Spleen (tissue), 13 donors: Measurements from ENCODE around the gene SPTAN1. TPM values are rescaled to one million over a fixed set of nuclear protein-coding genes. Genes with fewer than 3 reads are reported as not detected.
"Not testable (repeated sequence)": the region's sequence is repeated elsewhere in the genome, so short reads cannot be mapped to it uniquely, and the experiment has no call there.

Experiments used
- DNase-seq: peaks from one replicate; pipeline ENCODE4 v3.0.0-alpha.2; 2020
- H3K27ac ChIP-seq, 8 donors: fragments of 200-600 bp; sonication (generic) in 7 of 8; 1 replicate in 4 of 8; 2 replicates in 4 of 8; pipeline versions ENCODE4 v1.5.0 to v1.8.0; 2016 to 2021; ENCODE audit warnings: inconsistent platforms in 4 of 8, mild to moderate bottlenecking in 4 of 8, moderate library complexity in 1 of 8
- H3K27me3 ChIP-seq, 7 donors: fragments of 200-600 bp; sonication (generic) in 6 of 7; replicated peaks in 1 of 7; 1 replicate in 4 of 7; 2 replicates in 3 of 7; pipeline versions ENCODE4 v1.5.0 to v1.8.0; 2016 to 2021; ENCODE audit warnings: inconsistent platforms in 3 of 7, mild to moderate bottlenecking in 1 of 7
- H3K36me3 ChIP-seq, 6 donors: fragments of 200-600 bp; sonication (generic) in 5 of 6; 1 replicate in 4 of 6; 2 replicates in 2 of 6; pipeline versions ENCODE4 v1.5.0 to v1.8.0; 2016 to 2021; ENCODE audit warnings: inconsistent platforms in 2 of 6
- H3K4me1 ChIP-seq, 6 donors: fragments of 200-600 bp; sonication (generic) in 5 of 6; 1 replicate in 3 of 6; 2 replicates in 3 of 6; pipeline versions ENCODE4 v1.5.0 to v1.8.0; 2016 to 2021; ENCODE audit warnings: inconsistent platforms in 3 of 6
- H3K4me3 ChIP-seq, 8 donors: fragments of 200-600 bp; sonication (generic) in 7 of 8; 1 replicate in 4 of 8; 2 replicates in 4 of 8; pipeline versions ENCODE4 v1.5.0 to v1.8.0; 2016 to 2021; ENCODE audit warnings: inconsistent platforms in 4 of 8, mild to moderate bottlenecking in 4 of 8, moderate library complexity in 2 of 8
- H3K9me3 ChIP-seq, 8 donors: fragments of 200-600 bp; sonication (generic) in 7 of 8; 1 replicate in 4 of 8; 2 replicates in 4 of 8; pipeline versions ENCODE4 v1.5.0 to v1.8.0; 2016 to 2021; ENCODE audit warnings: inconsistent platforms in 4 of 8
- CTCF ChIP-seq, 11 experiments: fragments of 200-600 bp in 7 of 11; fragments of 450-650 bp in 4 of 11; sonication (generic) in 4 of 11; IDR thresholded peaks in 8 of 11; conservative IDR thresholded peaks in 3 of 11; 1 replicate in 7 of 11; 2 replicates in 4 of 11; pipeline versions ENCODE4 v1.4.0 to v1.8.0; 2016 to 2021; ENCODE audit warnings: antibody characterized with exemption in 11 of 11, inconsistent platforms in 4 of 11, mild to moderate bottlenecking in 1 of 11
- POLR2A ChIP-seq, 3 donors: fragments of 450-650 bp; IDR thresholded peaks; one replicate each; pipeline ENCODE4 v1.5.1; 2017; ENCODE audit warnings: antibody characterized with exemption in 3 of 3, mild to moderate bottlenecking in 1 of 3
- POLR2AphosphoS5 ChIP-seq, 3 donors: sonication (generic); formaldehyde crosslinking; IDR thresholded peaks; one replicate each; pipeline ENCODE4 v1.5.1; 2017; ENCODE audit warnings: antibody characterized with exemption in 3 of 3
- WGBS, 5 donors: extraction: QIAGEN DNeasy Blood & Tissue Kit in 3 of 5; methylation state at CpG; one replicate each; pipeline versions ENCODE4 v1.1.5 to v1.1.7; 2013 to 2018; 5-methylcytosine and 5-hydroxymethylcytosine counted together
- intact Hi-C: fragments of 100-400 bp; cut with DNase I; formaldehyde crosslinking; loops from one replicate; pipeline ENCODE4 v1.15.0; 2023; ENCODE audit warnings: low total_unique reads
- long read RNA-seq, 2 donors: transcript quantifications; one replicate each; lab custom pipeline, GENCODE V29; 2026
- polyA plus RNA-seq, 3 donors: library from polyadenylated mRNA; stranded (reverse); fragments of 200-250 nt; gene quantifications; one replicate each; pipeline ENCODE4 v1.2.1, GENCODE V29; 2013
- total RNA-seq, 7 donors: library from RNA; depleted of rRNA in 3 of 7; stranded (reverse); fragments of >200 nt in 3 of 7; fragmentation: NEBNext Ultra II Directional in 4 of 7; extraction: Animal tissue kit (Norgen Biotek cat#: 25700) in 4 of 7; gene quantifications; one replicate each; pipeline versions ENCODE4 v1.1.0 to v1.2.1, GENCODE V29; 2016 to 2021
- donor health status: healthy with polysubstance abuse.
- donor health status: DM: no; HTN: no; CAD: no; lungs with moderate emphysema.
- donor health status: DM: no; HTN: no; CAD: no.
- donor health status: Bipolar disorder and iron deficiency.
- donor health status: healthy.
- donor health status: DM: no; HTN: no; CAD: no.
- donor health status: DM: yes; HTN: yes; CAD: no.

Gene SPTAN1
- 100 to 1,000 TPM; 228 to 386 (median 292) TPM for total RNA-seq
- 100 to 1,000 TPM in 2 of 3 donors, 10 to 100 TPM in 1; 83.4 to 147 (median 118) TPM for polyA plus RNA-seq
- long read RNA-seq, donor 1, transcript SPTAN1-220 (2 exons, 785 nt) = major isoform, 5 of 27 reads
- long read RNA-seq, donor 1, partial matches to known transcripts = 18 of 27 reads
- long read RNA-seq, donor 1, other reads (novel, unspliced or antisense) = 0 of 27 reads
- long read RNA-seq, donor 2, full-length matches to known transcripts = 7 of 13 reads
- long read RNA-seq, donor 2, partial matches to known transcripts = 6 of 13 reads
- long read RNA-seq, donor 2, other reads (novel, unspliced or antisense) = 0 of 13 reads

GRCh38 chr9:128552153-128552743, at the start of gene SPTAN1:
TSS of gene SPTAN1 (plus strand) at chr9:128552587. CDS start at chr9:128566741, 14,154 bp downstream.
- 0 to 1% (median 1%) methylated on average over 27 to 81 of the region's 81 CpGs for WGBS, 5 donors

GRCh38 chr9:128503415-128503825, 49.0 kb upstream of the SPTAN1 start:
- DNase-seq = peak; percentile 56
- Histone ChIP-seq H3K4me3 (peak overlapping the region in 2 of 8 donors; percentile 86 to 88), H3K27ac (peak overlapping the region in 1 of 8 donors; percentile 94), H3K36me3 (peaks cover 0 to 55% (median 26%) of the 10 kb centered on the region in 6 donors), H3K4me1 (peaks cover 10 to 41% (median 25%) of the 10 kb centered on the region in 6 donors)
- H3K27me3 ChIP-seq, H3K9me3 ChIP-seq: not testable (repeated sequence)
- WGBS, 5 donors = 72 to 85% (median 80%) methylated on average over 14 of the region's 14 CpGs
- intact Hi-C loops = loop anchor here (10.0 kb wide), 1 partner anchor 51 kb away; the partner anchor contains the start of gene SPTAN1

More at GRCh38 chr9:128552153-128552743, at the start of gene SPTAN1:
- peak within 1 kb of the TSS; percentile 84 to 97 (median 92) for H3K4me3 ChIP-seq
- TF ChIP-seq POLR2A (IDR thresholded peaks at IDR 0.05) = peak; percentile 86 to 96 (median 93)
- TF ChIP-seq POLR2AphosphoS5 (IDR thresholded peaks at IDR 0.05) = peak; percentile 97 to 99 (median 99)
- TF ChIP-seq CTCF (IDR thresholded peaks at IDR 0.05 in 8 of 11, conservative IDR thresholded peaks at IDR 0.05 in 3 of 11) = peak in 7 of 11 experiments; percentile 15 to 46 (median 25)
- no peaks in the 10 kb centered on the region for H3K36me3 ChIP-seq
- H3K4me1 ChIP-seq = peaks cover 33 to 72% (median 63%) of the 10 kb centered on the region in 6 donors
- DNase-seq = peak; percentile 98
- intact Hi-C loops = loop anchor here (10.0 kb wide), 1 partner anchor 47 kb away; the partner anchor contains the start of gene GLE1
- H3K27me3 ChIP-seq = no peaks in the 10 kb centered on the region
- no peaks in the 10 kb centered on the region for H3K9me3 ChIP-seq
- peak within 1 kb of the TSS; percentile 93 to 99 (median 97) for H3K27ac ChIP-seq

- Histone ChIP-seq H3K4me1 (peaks cover 10 to 46% (median 26%) of the 10 kb centered on the region in 6 donors), H3K36me3 (peaks cover 0 to 55% (median 22%) of the 10 kb centered on the region in 6 donors), H3K9me3 (no peaks in the 10 kb centered on the region), H3K4me3 (peak overlapping the region in 7 of 8 donors; percentile 72 to 98 (median 88)), H3K27ac (peak overlapping the region in 6 of 8 donors; percentile 87 to 95 (median 92)), H3K27me3 (no peaks in the 10 kb centered on the region)
- no peak for TF ChIP-seq POLR2A (IDR thresholded peaks at IDR 0.05)
- TF ChIP-seq POLR2AphosphoS5 (IDR thresholded peaks at IDR 0.05) = no peak
- DNase-seq = peak; percentile 70
- WGBS, 5 donors = 29 to 43% (median 32%) methylated on average over 11 of the region's 11 CpGs
- intact Hi-C loops = loop anchor here (10.0 kb wide), 1 partner anchor 51 kb away; the partner anchor contains the start of gene SPTAN1
These were observed 48.5 kb upstream of the SPTAN1 start for GRCh38 chr9:128503870-128504269.

GRCh38 chr9:128504485-128505413, 47.6 kb upstream of the SPTAN1 start, which contains the start of gene GLE1:
TSS of gene GLE1 (plus strand) at chr9:128504719. CDS start at chr9:128504806, 87 bp downstream.
- Histone ChIP-seq H3K4me1 (peaks cover 10 to 55% (median 28%) of the 10 kb centered on the region in 6 donors), H3K27ac (peak within 1 kb of the TSS; percentile 83 to 95 (median 92)), H3K36me3 (peaks cover 0 to 55% (median 22%) of the 10 kb centered on the region in 6 donors), H3K27me3 (no peaks in the 10 kb centered on the region), H3K4me3 (peak within 1 kb of the TSS; percentile 72 to 98 (median 89)), H3K9me3 (no peaks in the 10 kb centered on the region)
- DNase-seq = peak; percentile 99
- 0% methylated on average over 40 to 64 of the region's 64 CpGs for WGBS, 5 donors
- intact Hi-C loops = loop anchor here (10.0 kb wide), 1 partner anchor 50 kb away; the partner anchor contains the start of gene SPTAN1
- peak; percentile 96 to 97 (median 97) for TF ChIP-seq POLR2AphosphoS5 (IDR thresholded peaks at IDR 0.05)
- TF ChIP-seq CTCF (IDR thresholded peaks at IDR 0.05 in 8 of 11, conservative IDR thresholded peaks at IDR 0.05 in 3 of 11) = peak in 1 of 11 experiments; percentile 22
- TF ChIP-seq POLR2A (IDR thresholded peaks at IDR 0.05) = peak in 2 of 3 donors; percentile 26 to 44
